GM18502 (cell line): ENCODE measurements around the gene APCDD1.
"Not testable (repeated sequence)": the region's sequence is repeated elsewhere in the genome, so short reads cannot be mapped to it uniquely, and the experiment has no call there.

Source experiments
- ATAC-seq: cut with Tn5 transposase; IDR thresholded peaks from one replicate; pipeline ENCODE4 v1.9.1; 2021; ENCODE audit warnings: mild to moderate bottlenecking; ENCODE audit not compliant: unreplicated experiment, poor library complexity

The APCDD1 gene

DNA sequence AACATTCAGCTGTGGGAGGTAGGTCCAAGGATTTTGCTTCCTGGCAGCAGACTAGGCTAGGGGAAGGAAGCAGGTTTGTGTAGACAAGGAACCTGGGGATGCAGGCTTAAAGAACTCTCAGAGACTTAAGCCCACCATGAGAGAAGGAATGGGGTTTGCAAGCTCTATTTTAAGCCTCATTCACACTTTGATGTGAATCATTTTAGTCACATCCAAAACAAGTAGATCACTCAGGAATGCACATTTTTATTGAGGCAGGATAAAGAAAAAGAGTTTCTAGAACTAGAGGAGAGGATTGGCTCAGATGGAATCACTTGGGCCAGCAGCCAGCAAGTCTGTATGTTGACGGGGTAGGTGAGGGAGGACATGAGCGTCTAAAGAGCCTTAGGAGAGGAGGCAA lies 68.1 kb downstream of the APCDD1 start:
- ATAC-seq = no peak

DNA sequence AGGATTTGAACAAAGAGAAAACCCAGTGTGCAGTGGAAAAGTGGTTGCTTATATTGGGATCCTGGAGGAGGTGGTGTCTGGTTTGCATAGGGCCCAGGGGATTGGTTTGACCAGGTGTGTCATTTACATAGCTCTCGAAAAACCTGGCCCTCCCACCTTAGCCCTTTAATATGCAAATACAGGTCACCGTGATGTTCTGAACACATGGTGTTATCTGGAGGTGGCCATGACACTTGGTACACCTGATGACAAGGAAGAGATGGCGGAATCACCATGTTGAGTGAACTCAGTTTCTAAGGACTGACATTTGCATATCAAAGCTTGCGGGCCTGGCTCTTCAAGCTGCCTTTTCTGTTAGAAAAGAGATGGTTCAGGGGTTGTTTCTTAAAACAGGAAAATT lies 69.1 kb downstream of the APCDD1 start:
- ATAC-seq = no peak

DNA sequence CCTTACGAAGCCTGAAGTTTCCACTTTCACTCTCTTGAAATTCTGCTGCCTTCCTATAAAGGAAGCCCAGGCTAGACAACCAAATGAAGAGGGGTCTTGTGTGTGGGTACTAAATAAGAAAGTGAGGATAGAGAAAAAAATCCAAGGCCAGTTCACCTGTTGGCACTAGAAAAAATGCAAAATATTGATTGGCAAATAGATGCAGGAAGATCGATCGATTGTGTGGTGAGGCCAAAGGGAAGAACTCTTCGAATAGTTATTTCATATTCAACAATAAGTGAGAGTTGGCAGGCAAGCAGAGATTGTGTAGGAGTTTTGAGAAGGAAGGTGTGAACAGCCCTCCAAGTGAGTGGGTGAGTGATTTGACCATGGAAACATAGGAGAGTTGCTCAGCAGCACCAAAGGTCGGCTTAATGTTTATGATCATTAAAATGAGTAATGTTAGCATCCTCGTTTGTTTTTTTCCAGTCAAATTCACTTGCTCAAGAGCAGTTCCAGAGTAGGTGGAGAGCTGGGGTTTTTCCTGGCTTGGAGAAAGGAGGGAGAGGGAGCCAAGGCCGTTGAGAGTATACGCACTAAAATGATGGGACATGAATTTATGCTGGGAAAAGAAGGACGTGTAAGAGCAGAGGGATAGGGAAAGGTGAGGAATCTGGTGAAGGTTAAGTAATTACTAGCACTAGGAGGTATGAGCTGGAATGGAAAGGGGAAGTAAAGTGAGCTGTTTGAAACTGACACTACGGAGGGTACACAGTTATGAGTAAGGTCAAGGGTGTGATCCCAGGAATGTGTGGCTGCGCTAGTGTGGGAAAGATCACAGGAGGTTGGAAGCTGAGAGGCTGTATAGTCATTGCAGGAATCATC lies 70.3 kb downstream of the APCDD1 start:
- no peak for ATAC-seq

DNA sequence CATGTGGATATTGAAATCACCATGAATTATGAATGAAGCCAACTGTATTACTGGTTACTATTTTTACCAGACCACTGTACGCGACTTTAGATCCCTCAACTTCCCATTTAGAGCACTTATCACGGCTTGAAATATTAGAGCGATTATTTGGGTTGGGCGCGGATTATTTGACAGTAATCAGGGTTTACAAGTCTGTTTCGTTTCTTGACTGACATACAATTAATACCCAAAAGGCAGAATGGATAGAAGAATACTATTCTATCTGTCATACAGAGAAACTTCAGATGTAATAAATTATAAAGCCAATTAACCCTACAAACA lies 70.9 kb downstream of the APCDD1 start:
- ATAC-seq = no peak

DNA sequence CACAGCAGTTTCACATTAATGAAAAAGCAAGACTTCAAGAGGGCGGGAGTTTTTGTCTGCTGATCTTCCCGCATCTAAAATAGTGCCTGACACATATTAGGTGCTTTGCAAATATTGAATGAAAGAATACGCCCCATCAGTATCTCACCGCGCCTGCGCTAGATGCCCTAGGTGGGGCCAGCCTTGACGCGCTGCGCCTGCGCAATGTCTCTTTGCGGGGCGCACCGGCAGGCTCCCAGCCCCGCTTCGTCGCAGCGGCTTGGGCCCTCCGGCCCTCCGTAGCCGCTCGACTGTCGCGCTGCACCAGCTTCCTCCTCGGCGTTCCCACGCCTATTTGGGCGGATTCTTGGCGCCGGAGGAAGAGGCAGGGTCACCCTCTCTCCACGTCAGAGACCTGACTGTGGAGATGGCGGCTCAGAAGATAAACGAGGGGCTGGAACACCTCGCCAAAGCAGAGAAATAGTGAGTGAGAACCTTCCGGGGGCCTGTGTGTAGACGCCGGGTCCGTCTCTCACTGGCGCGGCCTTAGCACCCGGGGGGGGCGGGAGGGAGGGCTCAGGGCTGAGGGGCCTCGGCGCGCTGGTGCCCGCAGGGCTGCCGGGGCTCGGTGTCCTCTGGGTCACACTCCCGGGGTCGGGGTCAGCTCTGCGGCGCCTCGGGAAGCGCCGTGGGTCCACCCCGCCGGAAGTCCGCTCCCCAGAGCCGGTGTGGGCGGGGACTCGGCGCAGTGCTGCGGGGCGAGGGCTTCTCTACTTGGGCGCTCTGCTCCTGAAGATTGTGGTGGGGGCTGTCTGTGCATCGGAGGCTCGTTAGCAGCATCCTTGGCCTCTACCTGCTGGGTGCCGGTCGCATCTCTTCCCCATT lies 71.5 kb downstream of the APCDD1 start, which contains the start of gene NAPG:
Gene NAPG, plus strand, starts transcription at position 331 of the 864 bp plus-strand sequence. Its CDS starts 76 bp downstream, at position 407.
- ATAC-seq = peak; percentile 82

DNA sequence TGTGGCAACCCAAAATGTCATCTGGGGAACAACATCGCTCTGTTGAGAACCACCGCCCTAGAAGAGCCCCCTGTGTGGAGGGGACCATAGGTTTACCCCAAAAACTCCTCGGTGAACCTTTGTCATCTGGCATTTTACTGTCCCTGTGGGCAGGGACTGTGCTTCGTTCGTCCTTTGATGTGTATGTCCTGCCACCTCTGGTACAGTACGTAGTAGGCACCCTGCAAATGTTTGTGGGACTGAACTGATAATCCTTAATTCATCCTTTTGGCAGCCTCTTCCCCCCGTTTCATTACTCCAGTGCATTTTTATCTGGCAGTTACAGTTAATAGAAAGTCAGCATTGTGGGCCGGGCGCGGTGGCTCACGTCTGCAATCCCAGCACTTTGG lies 72.1 kb downstream of the APCDD1 start:
- ATAC-seq = peak; percentile 9

DNA sequence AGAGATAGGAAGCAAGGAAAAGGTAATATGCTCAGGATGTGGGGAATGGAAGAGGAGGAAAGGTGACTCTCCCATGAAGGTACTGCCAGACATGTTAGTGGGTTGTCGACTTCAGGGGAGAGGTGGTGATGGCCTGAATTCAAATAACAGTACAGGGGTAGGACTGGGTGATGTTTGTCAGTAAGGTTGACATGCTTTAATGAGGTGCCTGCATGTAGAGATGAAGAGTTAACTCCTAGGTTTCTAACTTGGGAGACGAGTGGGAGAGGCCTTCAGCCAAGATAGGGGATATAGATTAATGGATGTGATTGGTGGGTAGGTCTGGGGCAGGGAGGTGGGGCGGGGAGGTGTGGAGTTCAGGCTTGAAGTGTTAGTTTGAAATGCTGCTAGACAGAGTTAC lies 74.0 kb downstream of the APCDD1 start:
- ATAC-seq = no peak

DNA sequence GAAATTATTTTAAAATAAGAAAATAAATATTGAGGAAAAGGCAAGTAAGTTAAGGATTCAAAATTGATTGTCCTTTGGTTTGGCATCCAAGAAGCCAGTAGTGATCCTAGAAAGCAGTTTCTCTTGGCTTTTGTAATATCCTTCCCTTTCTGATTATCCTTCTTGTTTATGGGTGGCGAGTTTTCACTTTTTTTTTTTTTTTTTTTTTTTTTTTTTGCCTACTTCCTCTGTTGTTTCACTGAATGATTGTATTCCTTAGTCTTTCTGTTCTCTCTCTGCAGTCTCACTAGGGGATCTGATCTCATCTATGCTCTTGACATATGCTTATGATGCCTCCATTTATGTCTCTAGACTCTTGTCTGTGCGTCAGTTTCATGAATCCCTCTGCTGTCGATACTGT lies 75.6 kb downstream of the APCDD1 start:
- ATAC-seq = no peak

DNA sequence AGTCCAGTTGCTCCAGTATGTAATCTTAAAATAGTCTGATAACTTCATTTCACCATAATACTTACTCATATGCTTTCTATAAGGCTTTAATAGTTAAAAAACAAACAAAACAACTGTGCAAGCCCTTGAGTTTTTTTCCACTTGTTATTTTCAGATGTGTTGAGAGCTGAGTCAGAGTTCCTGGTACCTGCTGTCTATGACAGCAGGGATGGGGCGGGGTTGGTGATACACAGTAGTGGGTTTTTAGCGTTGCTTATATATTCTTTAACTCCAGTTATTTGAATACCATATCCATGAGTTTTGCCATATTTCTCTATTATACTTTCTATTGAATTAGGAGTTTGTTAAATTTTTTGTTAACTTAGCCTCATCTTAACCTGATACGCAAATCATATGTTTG lies 76.4 kb downstream of the APCDD1 start:
- no peak for ATAC-seq

DNA sequence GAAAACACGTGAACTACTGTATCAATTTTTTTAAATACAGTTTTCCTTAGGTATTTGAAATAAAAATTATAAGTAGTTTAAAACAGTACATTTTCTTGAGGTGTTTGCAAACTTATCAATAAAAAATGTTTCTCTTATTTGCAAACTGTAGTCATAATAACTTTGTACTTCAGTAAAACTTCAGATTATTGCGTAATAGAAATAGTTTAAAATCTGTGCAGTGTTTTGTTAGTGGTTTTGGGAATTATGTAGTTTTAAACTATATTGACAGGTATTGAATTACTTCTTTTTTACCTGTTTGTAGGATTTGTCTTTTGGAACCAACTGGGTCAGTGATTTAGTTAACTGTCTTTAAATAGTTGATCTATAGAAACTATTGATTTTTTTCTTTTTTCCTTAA lies 78.7 kb downstream of the APCDD1 start:
- ATAC-seq = no peak

DNA sequence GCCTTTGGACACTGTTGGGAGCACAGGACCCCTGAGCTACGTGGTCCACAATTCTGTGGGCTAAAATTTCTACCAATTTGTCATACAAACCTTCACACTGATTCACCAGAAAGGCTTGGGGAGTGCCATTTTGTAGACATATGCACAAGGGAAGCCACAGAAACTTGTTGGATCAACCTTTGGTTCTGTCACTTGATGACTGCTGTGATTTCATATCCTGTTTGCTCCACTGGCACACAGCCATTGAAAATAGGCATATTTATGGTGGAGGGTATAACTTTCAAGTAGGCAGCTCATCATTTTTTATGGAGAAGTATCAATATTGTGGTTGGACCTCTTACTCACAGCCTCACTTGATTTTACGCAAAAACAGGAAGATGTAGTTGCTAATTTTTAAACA lies 81.8 kb downstream of the APCDD1 start:
- no peak for ATAC-seq

DNA sequence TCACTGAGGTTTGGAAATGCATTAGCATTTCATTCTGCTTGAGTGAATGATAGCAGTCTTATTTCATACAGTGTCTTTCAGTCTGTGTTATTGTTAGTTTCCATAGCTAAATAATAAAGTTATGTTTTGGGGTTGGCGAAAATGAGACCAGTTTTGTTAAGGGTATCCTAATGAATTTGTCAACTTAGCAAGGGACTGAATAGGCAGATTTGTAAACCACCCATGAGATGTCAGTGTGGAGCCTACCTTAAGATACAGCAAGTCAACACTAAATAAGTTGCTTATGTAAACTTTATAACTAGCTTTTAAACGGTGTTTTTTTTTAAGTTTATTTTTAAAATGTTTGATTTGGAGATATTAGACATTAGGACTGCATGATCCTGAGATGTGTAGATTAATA lies 83.3 kb downstream of the APCDD1 start:
- no peak for ATAC-seq

DNA sequence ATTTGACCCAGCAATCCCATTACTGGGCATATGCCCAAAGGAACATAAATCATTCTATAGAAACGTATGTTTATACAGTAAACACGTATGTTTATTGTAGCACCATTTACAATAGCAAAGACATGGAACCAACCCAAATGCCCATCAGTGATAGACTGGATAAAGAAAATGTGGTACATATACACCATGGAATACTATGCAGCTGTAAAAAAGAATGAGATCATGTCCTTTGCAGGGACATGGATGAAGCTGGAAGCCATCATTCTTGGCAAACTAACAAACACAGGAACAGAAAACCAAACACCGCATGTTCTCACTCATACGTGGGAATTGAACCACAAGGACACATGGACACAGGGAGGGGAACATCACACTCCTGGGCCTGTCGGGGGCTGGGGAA lies 84.7 kb downstream of the APCDD1 start:
- not testable (repeated sequence) for ATAC-seq
